Measurements from ENCODE around the gene PRAME.
"Not testable (repeated sequence)": the region's sequence is repeated elsewhere in the genome, so short reads cannot be mapped to it uniquely, and the experiment has no call there.

Gene PRAME

GRCh38 chr22:22558972-22559603, at the start of gene PRAME:
Gene PRAME, minus strand, starts transcription at chr22:22559265. Its CDS starts 2,433 bp downstream, at chr22:22556832.
- Mint-ChIP-seq H3K36me3 (no peaks in the 10 kb centered on the region), H3K9me3 (no peaks in the 10 kb centered on the region), H3K27ac (no peak within 1 kb of the TSS), H3K4me3 (no peak within 1 kb of the TSS), H3K4me1 (peaks cover 5% of the 10 kb centered on the region)
- peak; percentile 90 for ATAC-seq
- peak; percentile 69 to 93 for DNase-seq (ENCODE audit: low spot score in 2 of 2)

- not testable (repeated sequence) for H3K9me3 Mint-ChIP-seq, H3K27ac Mint-ChIP-seq
Observed at GRCh38 chr22:22608022-22608421, 49.0 kb upstream of the PRAME start.

DNA sequence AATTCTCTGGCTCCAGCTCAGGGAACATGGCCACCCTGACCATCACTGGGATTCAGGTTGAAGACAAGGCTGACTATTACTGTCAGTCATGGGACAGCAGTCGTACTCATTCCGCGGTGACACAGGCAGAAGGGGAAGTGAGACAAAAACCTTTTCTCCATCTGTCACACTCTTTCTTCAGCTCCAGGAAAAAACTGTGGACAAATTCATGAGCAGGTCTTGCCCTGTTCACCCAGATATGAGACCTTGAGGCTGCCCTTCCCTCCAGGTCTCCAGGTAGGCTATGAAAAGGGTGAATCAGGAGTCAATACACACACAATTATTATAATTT, 46.0 kb upstream of the PRAME start:
- H3K36me3 Mint-ChIP-seq, result no peaks in the 10 kb centered on the region
- peaks cover 3% of the 10 kb centered on the region for H3K9me3 Mint-ChIP-seq
- H3K4me3 Mint-ChIP-seq, result no peak overlapping the region
- DNase-seq (ENCODE audit: low spot score in 2 of 2) (no peak), ATAC-seq (no peak)
- H3K27ac Mint-ChIP-seq, result no peak overlapping the region
- no peaks in the 10 kb centered on the region for H3K4me1 Mint-ChIP-seq

More at GRCh38 chr22:22608022-22608421, 49.0 kb upstream of the PRAME start:
- H3K4me3 Mint-ChIP-seq; H3K4me1 Mint-ChIP-seq; H3K36me3 Mint-ChIP-seq; ATAC-seq; DNase-seq (ENCODE audit: low spot score in 2 of 2): not testable (repeated sequence)

GRCh38 chr22:22604326-22605073, 45.4 kb upstream of the PRAME start:
- H3K36me3 Mint-ChIP-seq, result no peaks in the 10 kb centered on the region
- H3K9me3 Mint-ChIP-seq, result peaks cover 3% of the 10 kb centered on the region
- no peak overlapping the region for H3K4me3 Mint-ChIP-seq
- ATAC-seq, result no peak
- H3K4me1 Mint-ChIP-seq, result no peaks in the 10 kb centered on the region
- DNase-seq (ENCODE audit: low spot score in 2 of 2), result no peak
- no peak overlapping the region for H3K27ac Mint-ChIP-seq

- H3K4me1 Mint-ChIP-seq, result no peaks in the 10 kb centered on the region
Observed at GRCh38 chr22:22603470-22603947, 44.4 kb upstream of the PRAME start.

DNA sequence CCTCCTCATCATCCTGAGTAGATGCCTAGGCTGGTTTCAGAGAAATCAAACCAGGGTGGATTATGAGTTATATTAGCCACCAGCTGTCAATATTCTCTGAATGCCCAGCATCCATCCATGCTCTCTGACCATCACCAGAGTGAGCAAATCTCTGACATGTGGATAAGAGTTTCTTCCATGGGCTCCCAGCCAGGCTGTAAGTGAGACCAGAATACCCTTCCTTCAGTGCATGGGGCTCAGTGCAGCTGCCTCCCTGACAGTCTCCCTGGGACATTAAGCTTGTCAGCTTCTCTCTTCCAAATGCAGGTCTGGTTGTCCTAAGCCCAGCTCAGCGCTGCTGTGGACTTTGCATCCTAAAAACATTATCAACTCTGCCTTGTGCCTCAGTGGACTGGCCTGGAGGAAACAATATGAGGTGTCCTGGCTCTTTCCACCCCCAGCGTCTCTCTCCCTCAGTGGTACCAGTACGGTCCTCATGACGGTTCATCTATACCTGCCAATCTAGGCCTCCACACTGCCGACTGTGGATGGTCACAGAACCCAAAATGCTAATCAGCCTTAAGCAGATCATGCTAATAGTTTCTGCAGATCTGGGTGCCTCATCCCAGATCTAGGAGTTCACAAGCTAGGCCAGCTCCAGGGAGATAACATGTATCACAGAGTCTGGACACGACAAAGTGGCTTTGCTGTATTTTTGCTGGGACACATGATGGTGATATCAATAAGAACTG, 41.6 kb upstream of the PRAME start:
- no peak for ATAC-seq
- peak in 1 of 2 donors; percentile 10 for DNase-seq (ENCODE audit: low spot score in 2 of 2)
- Mint-ChIP-seq H3K4me3 (no peak overlapping the region), H3K27ac (no peak overlapping the region), H3K9me3 (no peaks in the 10 kb centered on the region), H3K4me1 (no peaks in the 10 kb centered on the region), H3K36me3 (no peaks in the 10 kb centered on the region)

More at GRCh38 chr22:22603470-22603947, 44.4 kb upstream of the PRAME start:
- H3K36me3 Mint-ChIP-seq, result no peaks in the 10 kb centered on the region
- H3K27ac Mint-ChIP-seq, result peak overlapping the region; percentile 38
- H3K9me3 Mint-ChIP-seq, result peaks cover 3% of the 10 kb centered on the region
- no peak overlapping the region for H3K4me3 Mint-ChIP-seq
- DNase-seq (ENCODE audit: low spot score in 2 of 2), result no peak
- no peak for ATAC-seq

DNA sequence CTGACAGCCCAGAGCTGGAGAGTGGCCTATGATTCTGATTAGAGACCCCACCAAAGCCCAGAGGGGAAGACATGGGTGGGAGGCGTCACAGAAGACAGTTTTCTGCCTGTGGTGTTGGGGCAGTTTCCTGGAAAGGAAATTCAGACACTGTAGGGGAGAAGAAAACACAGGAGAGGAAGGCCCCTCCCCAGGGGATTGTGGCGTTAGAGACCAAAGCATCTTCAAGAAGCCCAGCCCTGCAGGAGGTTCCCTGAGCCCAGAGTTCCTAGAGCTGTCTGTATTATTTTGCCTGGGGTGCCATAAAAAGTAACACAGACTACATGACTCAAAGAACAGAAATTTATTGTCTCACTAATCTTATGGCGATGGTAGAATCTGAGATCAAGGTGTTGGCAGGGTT, 40.2 kb upstream of the PRAME start:
- Mint-ChIP-seq H3K4me3 (no peak overlapping the region), H3K9me3 (no peaks in the 10 kb centered on the region), H3K27ac (no peak overlapping the region), H3K36me3 (no peaks in the 10 kb centered on the region), H3K4me1 (peaks cover 2% of the 10 kb centered on the region)
- no peak for ATAC-seq
- peak in 1 of 2 donors; percentile 26 for DNase-seq (ENCODE audit: low spot score in 2 of 2)

- ATAC-seq (no peak), DNase-seq (ENCODE audit: low spot score in 2 of 2) (peak in 1 of 2 donors; percentile 34)
- Mint-ChIP-seq H3K4me3 (no peak overlapping the region), H3K4me1 (peaks cover 8% of the 10 kb centered on the region), H3K27ac (no peak overlapping the region), H3K9me3 (no peaks in the 10 kb centered on the region), H3K36me3 (no peaks in the 10 kb centered on the region)
Observed at GRCh38 chr22:22598144-22598543, 39.1 kb upstream of the PRAME start.

DNA sequence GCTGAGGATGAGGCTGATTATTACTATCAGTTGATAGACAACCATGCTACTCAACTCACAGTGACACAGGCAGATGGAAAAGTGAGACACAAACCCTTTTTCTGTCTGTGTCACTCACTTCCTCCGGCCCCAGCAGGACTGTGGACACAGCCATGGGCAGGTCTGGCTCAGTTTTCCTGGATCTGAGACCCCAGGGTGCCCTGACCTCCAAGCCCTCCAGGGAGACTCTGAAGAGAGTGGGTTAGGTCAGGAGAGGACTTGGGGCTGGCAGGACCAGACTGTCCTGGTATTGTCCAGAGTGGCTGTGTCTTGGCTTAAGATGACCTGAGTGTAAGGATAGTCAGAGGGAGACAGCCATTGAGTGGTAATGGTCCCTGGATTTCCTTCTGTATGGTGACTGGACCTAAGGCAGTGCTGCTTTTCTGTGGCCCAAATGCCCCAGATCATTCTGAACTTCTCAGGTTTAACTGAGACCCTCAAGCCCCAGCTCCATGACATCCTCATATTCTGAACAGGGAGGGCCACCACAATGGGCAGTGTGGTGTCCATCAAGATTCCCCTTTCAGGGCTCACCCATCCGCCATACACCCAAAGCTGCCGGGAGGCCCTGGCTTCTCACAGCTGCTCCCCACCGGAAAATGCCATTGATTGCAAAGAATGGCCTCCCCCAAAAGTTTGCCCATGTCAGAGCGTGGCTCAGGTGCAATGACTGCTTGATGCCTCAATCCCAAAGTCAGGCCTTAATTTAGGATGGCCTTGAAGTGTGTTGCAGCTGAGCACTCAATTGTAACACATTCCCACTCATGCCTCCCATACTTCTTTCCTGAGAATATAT, 36.2 kb upstream of the PRAME start:
- peak in 1 of 2 donors; percentile 40 for DNase-seq (ENCODE audit: low spot score in 2 of 2)
- Mint-ChIP-seq H3K4me3 (no peak overlapping the region), H3K4me1 (peaks cover 8% of the 10 kb centered on the region), H3K27ac (no peak overlapping the region), H3K9me3 (no peaks in the 10 kb centered on the region), H3K36me3 (no peaks in the 10 kb centered on the region)
- ATAC-seq, result no peak

GRCh38 chr22:22593964-22594656, 35.0 kb upstream of the PRAME start:
- H3K4me3 Mint-ChIP-seq, result no peak overlapping the region
- peak overlapping the region; percentile 18 for H3K27ac Mint-ChIP-seq
- ATAC-seq (peak; percentile 84), DNase-seq (ENCODE audit: low spot score in 2 of 2) (peak; percentile 34 to 67)
- H3K9me3 Mint-ChIP-seq, result no peaks in the 10 kb centered on the region
- peaks cover 8% of the 10 kb centered on the region for H3K4me1 Mint-ChIP-seq
- H3K36me3 Mint-ChIP-seq, result no peaks in the 10 kb centered on the region

GRCh38 chr22:22593250-22593649, 34.2 kb upstream of the PRAME start:
- H3K9me3 Mint-ChIP-seq, result no peaks in the 10 kb centered on the region
- peaks cover 8% of the 10 kb centered on the region for H3K4me1 Mint-ChIP-seq
- no peak overlapping the region for H3K27ac Mint-ChIP-seq
- ATAC-seq (no peak), DNase-seq (ENCODE audit: low spot score in 2 of 2) (no peak)
- no peak overlapping the region for H3K4me3 Mint-ChIP-seq
- H3K36me3 Mint-ChIP-seq, result no peaks in the 10 kb centered on the region

GRCh38 chr22:22591348-22592299, 32.6 kb upstream of the PRAME start:
- H3K36me3 Mint-ChIP-seq, result no peaks in the 10 kb centered on the region
- no peak overlapping the region for H3K27ac Mint-ChIP-seq
- H3K4me3 Mint-ChIP-seq, result no peak overlapping the region

GRCh38 chr22:22590136-22590891, 31.2 kb upstream of the PRAME start:
- no peaks in the 10 kb centered on the region for H3K36me3 Mint-ChIP-seq
- DNase-seq (ENCODE audit: low spot score in 2 of 2), result no peak
- no peak for ATAC-seq
- H3K4me1 Mint-ChIP-seq, result peaks cover 8% of the 10 kb centered on the region
- H3K4me3 Mint-ChIP-seq, result no peak overlapping the region
- H3K27ac Mint-ChIP-seq, result no peak overlapping the region
- no peaks in the 10 kb centered on the region for H3K9me3 Mint-ChIP-seq

More at GRCh38 chr22:22591348-22592299, 32.6 kb upstream of the PRAME start:
- no peaks in the 10 kb centered on the region for H3K9me3 Mint-ChIP-seq
- no peak for DNase-seq (ENCODE audit: low spot score in 2 of 2)
- H3K4me1 Mint-ChIP-seq, result peaks cover 8% of the 10 kb centered on the region
- no peak for ATAC-seq
